Measurements from ENCODE around the gene TIAM2. TPM values are rescaled to one million over a fixed set of nuclear protein-coding genes. Genes with fewer than 3 reads are reported as not detected.

The TIAM2 gene
- total and polyA plus RNA-seq, 2 experiments from 2014 or later: 14.2 to 24.4 TPM

DNA sequence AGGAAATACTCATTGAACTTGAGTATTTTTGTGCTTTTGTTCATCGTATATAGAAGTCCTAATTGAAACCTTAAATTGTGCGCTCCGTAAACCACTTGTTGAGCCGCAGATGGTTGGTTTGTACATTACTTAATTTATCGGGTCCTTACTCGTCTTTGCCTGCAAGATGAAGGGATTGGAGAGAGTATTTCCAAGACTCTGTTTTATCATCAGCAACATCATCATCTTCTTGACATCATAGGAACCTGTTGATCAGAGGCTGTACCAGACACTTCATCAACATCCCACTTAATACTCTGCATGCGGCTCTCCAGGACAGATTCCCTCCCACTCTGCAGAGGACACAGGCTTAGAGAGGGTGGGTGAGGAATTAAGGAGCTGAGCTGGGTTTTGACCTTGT lies 28.6 kb downstream of the TIAM2 start:
- no peak overlapping the region for H2AFZ ChIP-seq
- Mint-ChIP-seq H3K27ac (no peak overlapping the region), H3K36me3 (ENCODE audit: low read depth) (peaks cover 2% of the 10 kb centered on the region; the same call in 1 of the 3 replicates), H3K4me1 (peaks cover 22% of the 10 kb centered on the region; the same call in 2 of the 3 replicates), H3K4me3 (no peak overlapping the region), H3K27me3 (ENCODE audit: insufficient read depth, low read depth, poor library complexity) (peaks cover 11% of the 10 kb centered on the region), H3K9me3 (no peaks in the 10 kb centered on the region)
- H3K79me2 ChIP-seq (replicated peaks; ENCODE audit: insufficient read depth): peaks cover 14% of the 10 kb centered on the region; the same call in 1 of the 2 replicates
- TF ChIP-seq JUNB (IDR thresholded peaks at IDR 0.05; ENCODE audit: unreplicated experiment) (no peak), ZNF331 (CRISPR knock-in tag; IDR thresholded peaks at IDR 0.05; ENCODE audit: low read depth) (no peak), NANOG (IDR thresholded peaks at IDR 0.05; ENCODE audit: borderline replicate concordance) (no peak), CREB1 (CRISPR knock-in tag; IDR thresholded peaks at IDR 0.05; ENCODE audit: low read depth) (no peak), ZNF114 (CRISPR knock-in tag; IDR thresholded peaks at IDR 0.05) (no peak), EZH2phosphoT487 (IDR thresholded peaks at IDR 0.05; ENCODE audit: unreplicated experiment) (no peak), EZH2 (IDR thresholded peaks at IDR 0.05; ENCODE audit: low read depth, unreplicated experiment) (no peak)
- TF ChIP-seq, protein P1, sequence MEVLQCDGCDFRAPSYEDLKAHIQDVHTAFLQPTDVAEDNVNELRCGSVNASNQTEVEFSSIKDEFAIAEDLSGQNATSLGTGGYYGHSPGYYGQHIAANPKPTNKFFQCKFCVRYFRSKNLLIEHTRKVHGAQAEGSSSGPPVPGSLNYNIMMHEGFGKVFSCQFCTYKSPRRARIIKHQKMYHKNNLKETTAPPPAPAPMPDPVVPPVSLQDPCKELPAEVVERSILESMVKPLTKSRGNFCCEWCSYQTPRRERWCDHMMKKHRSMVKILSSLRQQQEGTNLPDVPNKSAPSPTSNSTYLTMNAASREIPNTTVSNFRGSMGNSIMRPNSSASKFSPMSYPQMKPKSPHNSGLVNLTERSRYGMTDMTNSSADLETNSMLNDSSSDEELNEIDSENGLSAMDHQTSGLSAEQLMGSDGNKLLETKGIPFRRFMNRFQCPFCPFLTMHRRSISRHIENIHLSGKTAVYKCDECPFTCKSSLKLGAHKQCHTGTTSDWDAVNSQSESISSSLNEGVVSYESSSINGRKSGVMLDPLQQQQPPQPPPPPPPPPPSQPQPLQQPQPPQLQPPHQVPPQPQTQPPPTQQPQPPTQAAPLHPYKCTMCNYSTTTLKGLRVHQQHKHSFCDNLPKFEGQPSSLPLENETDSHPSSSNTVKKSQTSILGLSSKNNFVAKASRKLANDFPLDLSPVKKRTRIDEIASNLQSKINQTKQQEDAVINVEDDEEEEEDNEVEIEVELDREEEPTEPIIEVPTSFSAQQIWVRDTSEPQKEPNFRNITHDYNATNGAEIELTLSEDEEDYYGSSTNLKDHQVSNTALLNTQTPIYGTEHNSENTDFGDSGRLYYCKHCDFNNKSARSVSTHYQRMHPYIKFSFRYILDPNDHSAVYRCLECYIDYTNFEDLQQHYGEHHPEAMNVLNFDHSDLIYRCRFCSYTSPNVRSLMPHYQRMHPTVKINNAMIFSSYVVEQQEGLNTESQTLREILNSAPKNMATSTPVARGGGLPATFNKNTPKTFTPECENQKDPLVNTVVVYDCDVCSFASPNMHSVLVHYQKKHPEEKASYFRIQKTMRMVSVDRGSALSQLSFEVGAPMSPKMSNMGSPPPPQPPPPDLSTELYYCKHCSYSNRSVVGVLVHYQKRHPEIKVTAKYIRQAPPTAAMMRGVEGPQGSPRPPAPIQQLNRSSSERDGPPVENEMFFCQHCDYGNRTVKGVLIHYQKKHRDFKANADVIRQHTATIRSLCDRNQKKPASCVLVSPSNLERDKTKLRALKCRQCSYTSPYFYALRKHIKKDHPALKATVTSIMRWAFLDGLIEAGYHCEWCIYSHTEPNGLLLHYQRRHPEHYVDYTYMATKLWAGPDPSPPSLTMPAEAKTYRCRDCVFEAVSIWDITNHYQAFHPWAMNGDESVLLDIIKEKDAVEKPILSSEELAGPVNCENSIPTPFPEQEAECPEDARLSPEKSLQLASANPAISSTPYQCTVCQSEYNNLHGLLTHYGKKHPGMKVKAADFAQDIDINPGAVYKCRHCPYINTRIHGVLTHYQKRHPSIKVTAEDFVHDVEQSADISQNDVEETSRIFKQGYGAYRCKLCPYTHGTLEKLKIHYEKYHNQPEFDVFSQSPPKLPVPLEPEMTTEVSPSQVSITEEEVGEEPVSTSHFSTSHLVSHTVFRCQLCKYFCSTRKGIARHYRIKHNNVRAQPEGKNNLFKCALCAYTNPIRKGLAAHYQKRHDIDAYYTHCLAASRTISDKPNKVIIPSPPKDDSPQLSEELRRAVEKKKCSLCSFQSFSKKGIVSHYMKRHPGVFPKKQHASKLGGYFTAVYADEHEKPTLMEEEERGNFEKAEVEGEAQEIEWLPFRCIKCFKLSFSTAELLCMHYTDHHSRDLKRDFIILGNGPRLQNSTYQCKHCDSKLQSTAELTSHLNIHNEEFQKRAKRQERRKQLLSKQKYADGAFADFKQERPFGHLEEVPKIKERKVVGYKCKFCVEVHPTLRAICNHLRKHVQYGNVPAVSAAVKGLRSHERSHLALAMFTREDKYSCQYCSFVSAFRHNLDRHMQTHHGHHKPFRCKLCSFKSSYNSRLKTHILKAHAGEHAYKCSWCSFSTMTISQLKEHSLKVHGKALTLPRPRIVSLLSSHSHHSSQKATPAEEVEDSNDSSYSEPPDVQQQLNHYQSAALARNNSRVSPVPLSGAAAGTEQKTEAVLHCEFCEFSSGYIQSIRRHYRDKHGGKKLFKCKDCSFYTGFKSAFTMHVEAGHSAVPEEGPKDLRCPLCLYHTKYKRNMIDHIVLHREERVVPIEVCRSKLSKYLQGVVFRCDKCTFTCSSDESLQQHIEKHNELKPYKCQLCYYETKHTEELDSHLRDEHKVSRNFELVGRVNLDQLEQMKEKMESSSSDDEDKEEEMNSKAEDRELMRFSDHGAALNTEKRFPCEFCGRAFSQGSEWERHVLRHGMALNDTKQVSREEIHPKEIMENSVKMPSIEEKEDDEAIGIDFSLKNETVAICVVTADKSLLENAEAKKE (CRISPR knock-in tag; IDR thresholded peaks at IDR 0.05): no peak
- TF ChIP-seq, protein P2, sequence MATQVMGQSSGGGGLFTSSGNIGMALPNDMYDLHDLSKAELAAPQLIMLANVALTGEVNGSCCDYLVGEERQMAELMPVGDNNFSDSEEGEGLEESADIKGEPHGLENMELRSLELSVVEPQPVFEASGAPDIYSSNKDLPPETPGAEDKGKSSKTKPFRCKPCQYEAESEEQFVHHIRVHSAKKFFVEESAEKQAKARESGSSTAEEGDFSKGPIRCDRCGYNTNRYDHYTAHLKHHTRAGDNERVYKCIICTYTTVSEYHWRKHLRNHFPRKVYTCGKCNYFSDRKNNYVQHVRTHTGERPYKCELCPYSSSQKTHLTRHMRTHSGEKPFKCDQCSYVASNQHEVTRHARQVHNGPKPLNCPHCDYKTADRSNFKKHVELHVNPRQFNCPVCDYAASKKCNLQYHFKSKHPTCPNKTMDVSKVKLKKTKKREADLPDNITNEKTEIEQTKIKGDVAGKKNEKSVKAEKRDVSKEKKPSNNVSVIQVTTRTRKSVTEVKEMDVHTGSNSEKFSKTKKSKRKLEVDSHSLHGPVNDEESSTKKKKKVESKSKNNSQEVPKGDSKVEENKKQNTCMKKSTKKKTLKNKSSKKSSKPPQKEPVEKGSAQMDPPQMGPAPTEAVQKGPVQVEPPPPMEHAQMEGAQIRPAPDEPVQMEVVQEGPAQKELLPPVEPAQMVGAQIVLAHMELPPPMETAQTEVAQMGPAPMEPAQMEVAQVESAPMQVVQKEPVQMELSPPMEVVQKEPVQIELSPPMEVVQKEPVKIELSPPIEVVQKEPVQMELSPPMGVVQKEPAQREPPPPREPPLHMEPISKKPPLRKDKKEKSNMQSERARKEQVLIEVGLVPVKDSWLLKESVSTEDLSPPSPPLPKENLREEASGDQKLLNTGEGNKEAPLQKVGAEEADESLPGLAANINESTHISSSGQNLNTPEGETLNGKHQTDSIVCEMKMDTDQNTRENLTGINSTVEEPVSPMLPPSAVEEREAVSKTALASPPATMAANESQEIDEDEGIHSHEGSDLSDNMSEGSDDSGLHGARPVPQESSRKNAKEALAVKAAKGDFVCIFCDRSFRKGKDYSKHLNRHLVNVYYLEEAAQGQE (IDR thresholded peaks at IDR 0.05; ENCODE audit: unreplicated experiment): no peak
- TF ChIP-seq, protein P3, sequence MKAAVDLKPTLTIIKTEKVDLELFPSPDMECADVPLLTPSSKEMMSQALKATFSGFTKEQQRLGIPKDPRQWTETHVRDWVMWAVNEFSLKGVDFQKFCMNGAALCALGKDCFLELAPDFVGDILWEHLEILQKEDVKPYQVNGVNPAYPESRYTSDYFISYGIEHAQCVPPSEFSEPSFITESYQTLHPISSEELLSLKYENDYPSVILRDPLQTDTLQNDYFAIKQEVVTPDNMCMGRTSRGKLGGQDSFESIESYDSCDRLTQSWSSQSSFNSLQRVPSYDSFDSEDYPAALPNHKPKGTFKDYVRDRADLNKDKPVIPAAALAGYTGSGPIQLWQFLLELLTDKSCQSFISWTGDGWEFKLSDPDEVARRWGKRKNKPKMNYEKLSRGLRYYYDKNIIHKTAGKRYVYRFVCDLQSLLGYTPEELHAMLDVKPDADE (IDR thresholded peaks at IDR 0.05): no peak
- H3K4me1 ChIP-seq (ENCODE audit: insufficient read depth): peaks cover 5% of the 10 kb centered on the region
- no peaks in the 10 kb centered on the region; the same call in 1 of the 2 replicates for H3K36me3 ChIP-seq (ENCODE audit: insufficient read depth)
- no peaks in the 10 kb centered on the region for H3K27me3 ChIP-seq (ENCODE audit: insufficient read depth)
- H3K4me3 ChIP-seq: no peak overlapping the region
- H3K4me2 ChIP-seq: no peak overlapping the region
- H3K9me2 ChIP-seq (ENCODE audit: insufficient read depth): no peaks in the 10 kb centered on the region
- H3F3A ChIP-seq (replicated peaks; ENCODE audit: low read depth): peaks cover 12% of the 10 kb centered on the region; the same call in 1 of the 2 replicates
- H4K20me1 ChIP-seq (replicated peaks; ENCODE audit: insufficient read depth): peaks cover 2% of the 10 kb centered on the region; the same call in 1 of the 2 replicates
- DNase-seq (ENCODE audit: low spot score) (no peak), ATAC-seq (no peak)
- no peak overlapping the region for H3K27ac ChIP-seq (ENCODE audit: low read depth)
